ENCODE measurements around the gene WFDC1.

Gene WFDC1

DNA sequence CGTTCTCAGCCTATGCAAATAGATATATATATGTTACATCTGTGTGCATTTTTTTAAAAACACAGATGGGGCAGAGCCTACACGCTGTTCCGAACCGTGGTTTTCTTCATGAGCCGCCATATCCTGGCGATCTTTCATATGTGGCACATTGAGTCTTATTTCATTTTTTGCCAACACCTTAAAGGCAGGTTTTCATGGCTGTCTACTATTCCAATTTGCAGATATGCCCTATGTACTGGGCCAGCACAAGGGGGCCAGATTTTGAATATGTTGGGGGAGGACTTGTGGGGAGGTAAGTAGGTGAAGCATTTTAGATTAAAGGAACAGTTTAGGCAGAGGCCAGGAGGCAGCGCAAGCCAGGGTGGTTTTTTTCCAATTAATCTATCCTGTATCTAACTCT lies 16.0 kb downstream of the WFDC1 start:
- no peaks in the 10 kb centered on the region for H3K9me3 ChIP-seq (ENCODE audit: control insufficient read depth in 5 of 5, low read length in 5 of 5)
- peaks cover 12 to 31% (median 26%) of the 10 kb centered on the region in 5 donors for H3K27me3 ChIP-seq (ENCODE audit: control insufficient read depth in 5 of 5, insufficient read depth in 4 of 5, low read length in 5 of 5)
- no peaks in the 10 kb centered on the region for H3K36me3 ChIP-seq (ENCODE audit: control insufficient read depth in 5 of 5, insufficient read depth in 5 of 5, low read length in 5 of 5)
- H3K4me3 ChIP-seq (ENCODE audit: low read depth in 1 of 5, low read length in 5 of 5) = no peak overlapping the region
- H3K27ac ChIP-seq (ENCODE audit: low read depth, low read length) = no peak overlapping the region
- H3K9ac ChIP-seq (ENCODE audit: low read length in 5 of 5) = no peak overlapping the region
- peaks cover 0 to 5% (median 0%) of the 10 kb centered on the region in 5 donors for H3K4me1 ChIP-seq (ENCODE audit: control insufficient read depth in 5 of 5, insufficient read depth in 5 of 5, low read length in 5 of 5)

DNA sequence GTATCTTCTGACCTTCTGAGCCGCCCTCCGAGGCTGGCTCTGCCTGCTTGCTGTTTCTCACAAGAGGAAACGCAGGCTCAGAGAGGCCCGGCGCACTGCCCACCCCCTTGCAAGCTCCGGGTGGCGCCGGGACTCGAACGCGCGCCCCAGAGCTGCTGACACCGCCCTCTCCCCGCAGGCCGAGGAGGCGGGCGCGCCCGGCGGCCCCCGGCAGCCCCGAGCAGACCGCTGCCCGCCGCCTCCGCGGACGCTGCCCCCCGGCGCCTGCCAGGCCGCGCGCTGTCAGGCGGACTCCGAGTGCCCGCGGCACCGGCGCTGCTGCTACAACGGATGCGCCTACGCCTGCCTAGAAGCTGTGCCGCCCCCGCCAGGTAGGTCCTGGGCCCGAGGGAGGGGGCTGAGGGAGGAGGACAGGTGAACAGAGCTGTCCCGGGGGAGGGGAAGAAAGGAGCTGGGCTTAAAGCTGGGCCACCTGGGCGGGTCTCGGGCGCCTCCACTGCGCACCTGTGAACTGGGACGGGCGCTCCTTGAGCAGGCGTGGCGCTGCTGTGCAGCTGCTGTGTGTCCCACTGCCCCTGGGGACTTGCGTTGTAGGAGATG lies 18.2 kb downstream of the WFDC1 start:
- peaks cover 0 to 6% (median 4%) of the 10 kb centered on the region in 5 donors for H3K9me3 ChIP-seq (ENCODE audit: control insufficient read depth in 5 of 5, low read length in 5 of 5)
- H3K27ac ChIP-seq (ENCODE audit: low read depth, low read length) = no peak overlapping the region
- no peak overlapping the region for H3K4me3 ChIP-seq (ENCODE audit: low read depth in 1 of 5, low read length in 5 of 5)
- H3K36me3 ChIP-seq (ENCODE audit: control insufficient read depth in 5 of 5, insufficient read depth in 5 of 5, low read length in 5 of 5) = no peaks in the 10 kb centered on the region
- H3K4me1 ChIP-seq (ENCODE audit: control insufficient read depth in 5 of 5, insufficient read depth in 5 of 5, low read length in 5 of 5) = peaks cover 0 to 6% (median 0%) of the 10 kb centered on the region in 5 donors
- peaks cover 8 to 31% (median 25%) of the 10 kb centered on the region in 5 donors for H3K27me3 ChIP-seq (ENCODE audit: control insufficient read depth in 5 of 5, insufficient read depth in 4 of 5, low read length in 5 of 5)
- no peak overlapping the region for H3K9ac ChIP-seq (ENCODE audit: low read length in 5 of 5)

DNA sequence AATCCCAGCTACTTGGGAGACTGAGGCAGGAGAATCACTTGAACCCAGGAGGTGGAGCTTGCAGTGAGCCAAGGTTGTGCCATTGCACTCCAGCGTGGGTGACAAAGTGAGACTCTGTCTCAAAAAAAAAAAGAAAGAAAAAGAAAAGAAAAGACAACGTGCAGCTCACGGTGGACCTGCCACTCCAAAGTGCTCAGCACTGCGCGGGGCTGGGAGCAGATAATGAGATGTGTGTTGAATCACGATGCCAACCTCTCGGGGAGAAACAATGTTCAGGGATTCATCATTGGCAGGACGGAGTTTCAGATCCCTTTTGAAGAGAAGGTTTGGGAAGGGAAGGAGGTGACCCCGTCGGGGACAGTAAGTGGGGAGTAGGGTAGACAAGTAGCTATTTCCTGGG lies 19.2 kb downstream of the WFDC1 start:
- Histone ChIP-seq H3K4me1 (ENCODE audit: control insufficient read depth in 5 of 5, insufficient read depth in 5 of 5, low read length in 5 of 5) (peaks cover 0 to 6% (median 0%) of the 10 kb centered on the region in 5 donors), H3K9ac (ENCODE audit: low read length in 5 of 5) (no peak overlapping the region), H3K9me3 (ENCODE audit: control insufficient read depth in 5 of 5, low read length in 5 of 5) (peaks cover 0 to 13% (median 8%) of the 10 kb centered on the region in 5 donors), H3K4me3 (ENCODE audit: low read depth in 1 of 5, low read length in 5 of 5) (no peak overlapping the region), H3K27ac (ENCODE audit: low read depth, low read length) (no peak overlapping the region), H3K27me3 (ENCODE audit: control insufficient read depth in 5 of 5, insufficient read depth in 4 of 5, low read length in 5 of 5) (peaks cover 11 to 27% (median 21%) of the 10 kb centered on the region in 5 donors), H3K36me3 (ENCODE audit: control insufficient read depth in 5 of 5, insufficient read depth in 5 of 5, low read length in 5 of 5) (no peaks in the 10 kb centered on the region)

DNA sequence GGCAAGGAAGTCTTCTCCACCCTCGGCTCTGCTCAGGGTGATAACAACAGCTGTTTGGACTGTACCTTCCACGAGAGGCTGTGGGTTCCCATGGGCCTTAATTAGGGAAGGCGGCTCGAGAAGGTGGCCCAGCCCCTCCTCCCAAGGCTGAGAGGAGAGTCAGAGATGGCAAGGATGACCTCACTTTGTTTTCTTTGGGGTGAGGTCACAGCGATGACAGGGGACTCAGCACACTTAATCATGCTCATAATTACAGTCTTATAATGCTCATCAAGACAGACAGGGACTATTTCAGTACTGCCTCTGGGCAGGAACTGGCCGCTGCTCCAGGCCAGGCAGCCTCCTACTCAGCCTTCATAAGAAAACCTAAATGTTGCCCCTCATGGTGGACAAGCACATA lies 19.7 kb downstream of the WFDC1 start:
- Histone ChIP-seq H3K9me3 (ENCODE audit: control insufficient read depth in 5 of 5, low read length in 5 of 5) (peaks cover 0 to 15% (median 8%) of the 10 kb centered on the region in 5 donors), H3K9ac (ENCODE audit: low read length in 5 of 5) (no peak overlapping the region), H3K27ac (ENCODE audit: low read depth, low read length) (no peak overlapping the region), H3K27me3 (ENCODE audit: control insufficient read depth in 5 of 5, insufficient read depth in 4 of 5, low read length in 5 of 5) (peaks cover 12 to 24% (median 19%) of the 10 kb centered on the region in 5 donors), H3K4me1 (ENCODE audit: control insufficient read depth in 5 of 5, insufficient read depth in 5 of 5, low read length in 5 of 5) (peaks cover 0 to 6% (median 0%) of the 10 kb centered on the region in 5 donors), H3K36me3 (ENCODE audit: control insufficient read depth in 5 of 5, insufficient read depth in 5 of 5, low read length in 5 of 5) (no peaks in the 10 kb centered on the region), H3K4me3 (ENCODE audit: low read depth in 1 of 5, low read length in 5 of 5) (no peak overlapping the region)

DNA sequence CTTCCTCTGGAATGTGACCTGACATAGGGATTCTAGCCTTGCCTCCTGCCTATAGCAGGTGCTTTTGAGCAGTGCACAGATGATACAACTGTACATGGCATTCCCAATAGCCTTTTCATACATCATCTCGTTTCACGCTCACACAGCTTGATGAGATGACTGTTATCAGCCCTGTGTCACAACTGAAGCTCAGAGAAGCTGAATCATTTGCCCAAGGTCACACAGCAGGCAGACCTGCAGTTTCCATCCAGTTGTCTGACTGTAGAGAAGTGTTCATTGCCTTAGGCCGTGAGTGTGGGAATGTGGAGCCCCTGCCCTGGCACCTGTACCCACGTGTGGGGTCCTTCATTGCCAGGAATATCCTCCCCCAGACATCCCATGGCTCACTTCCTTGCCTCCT lies 20.1 kb downstream of the WFDC1 start:
- no peak overlapping the region for H3K9ac ChIP-seq (ENCODE audit: low read length in 5 of 5)
- no peak overlapping the region for H3K4me3 ChIP-seq (ENCODE audit: low read depth in 1 of 5, low read length in 5 of 5)
- H3K4me1 ChIP-seq (ENCODE audit: control insufficient read depth in 5 of 5, insufficient read depth in 5 of 5, low read length in 5 of 5) = peaks cover 0 to 6% (median 0%) of the 10 kb centered on the region in 5 donors
- H3K27me3 ChIP-seq (ENCODE audit: control insufficient read depth in 5 of 5, insufficient read depth in 4 of 5, low read length in 5 of 5) = peaks cover 12 to 26% (median 19%) of the 10 kb centered on the region in 5 donors
- no peaks in the 10 kb centered on the region for H3K36me3 ChIP-seq (ENCODE audit: control insufficient read depth in 5 of 5, insufficient read depth in 5 of 5, low read length in 5 of 5)
- no peak overlapping the region for H3K27ac ChIP-seq (ENCODE audit: low read depth, low read length)
- H3K9me3 ChIP-seq (ENCODE audit: control insufficient read depth in 5 of 5, low read length in 5 of 5) = peaks cover 0 to 15% (median 8%) of the 10 kb centered on the region in 5 donors

DNA sequence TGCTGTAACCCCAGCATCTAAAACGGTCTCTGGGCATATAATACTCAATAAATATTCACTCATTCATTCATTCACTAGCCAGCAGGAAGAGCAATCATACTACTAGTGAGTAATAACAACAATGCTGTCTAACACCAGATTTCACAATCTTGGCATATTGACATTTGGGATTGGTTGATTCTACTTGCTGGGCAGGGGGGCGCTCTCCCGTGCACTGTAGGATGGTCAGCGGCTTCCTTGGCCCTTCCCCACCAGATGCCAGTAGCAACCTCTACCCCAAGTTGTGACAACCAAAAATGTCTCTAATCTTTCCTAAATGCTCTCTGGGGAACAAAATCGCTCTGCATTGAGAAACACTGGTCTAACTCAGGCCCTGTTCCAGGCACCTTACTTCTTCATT lies 20.7 kb downstream of the WFDC1 start:
- no peak overlapping the region for H3K27ac ChIP-seq (ENCODE audit: low read depth, low read length)
- peaks cover 0 to 6% (median 0%) of the 10 kb centered on the region in 5 donors for H3K4me1 ChIP-seq (ENCODE audit: control insufficient read depth in 5 of 5, insufficient read depth in 5 of 5, low read length in 5 of 5)
- H3K4me3 ChIP-seq (ENCODE audit: low read depth in 1 of 5, low read length in 5 of 5) = no peak overlapping the region
- peaks cover 0 to 15% (median 8%) of the 10 kb centered on the region in 5 donors for H3K9me3 ChIP-seq (ENCODE audit: control insufficient read depth in 5 of 5, low read length in 5 of 5)
- H3K27me3 ChIP-seq (ENCODE audit: control insufficient read depth in 5 of 5, insufficient read depth in 4 of 5, low read length in 5 of 5) = peaks cover 12 to 24% (median 19%) of the 10 kb centered on the region in 5 donors
- no peak overlapping the region for H3K9ac ChIP-seq (ENCODE audit: low read length in 5 of 5)
- no peaks in the 10 kb centered on the region for H3K36me3 ChIP-seq (ENCODE audit: control insufficient read depth in 5 of 5, insufficient read depth in 5 of 5, low read length in 5 of 5)

DNA sequence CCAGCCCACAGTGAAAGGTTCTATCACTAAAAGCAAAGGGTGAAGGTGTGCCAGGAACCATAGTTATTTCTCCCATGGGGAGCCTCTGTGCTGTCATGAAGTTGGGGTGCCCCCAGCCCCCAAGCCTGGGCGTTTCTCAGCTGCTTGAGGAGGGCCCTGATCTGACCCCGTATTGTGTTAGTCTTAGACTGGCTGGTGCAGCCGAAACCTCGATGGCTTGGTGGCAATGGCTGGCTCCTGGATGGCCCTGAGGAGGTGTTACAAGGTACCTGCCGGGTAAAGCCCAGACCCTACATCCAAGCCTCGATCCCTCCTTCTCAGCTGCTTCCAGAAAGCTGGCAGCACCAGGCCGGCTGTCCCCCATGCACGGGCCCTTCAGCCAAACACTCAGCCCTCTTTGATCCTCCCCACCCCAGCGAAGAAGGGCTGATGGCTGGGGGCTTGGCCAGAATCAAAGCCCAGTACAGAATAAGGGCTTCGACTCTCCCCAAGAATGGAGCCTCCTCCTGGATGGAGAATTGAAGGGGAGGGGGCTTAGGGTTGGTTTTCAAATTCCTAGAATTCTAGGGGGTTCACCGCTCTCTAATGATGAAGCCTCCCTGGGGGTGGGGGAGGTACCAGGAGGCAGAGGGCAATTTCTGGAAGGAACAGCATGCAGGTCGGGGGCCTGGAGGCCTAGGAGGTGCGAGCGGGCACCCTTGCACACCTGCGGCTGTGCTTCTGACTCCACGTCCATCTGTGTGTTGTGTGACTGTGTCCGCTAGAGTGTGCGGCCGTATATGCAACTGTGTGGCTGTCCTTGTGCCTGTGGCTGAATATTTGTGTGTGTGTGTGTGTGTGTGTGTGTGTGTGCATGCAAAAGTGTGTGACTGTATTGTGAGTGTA lies 23.7 kb downstream of the WFDC1 start:
- Histone ChIP-seq H3K4me3 (ENCODE audit: low read depth in 1 of 5, low read length in 5 of 5) (no peak overlapping the region), H3K4me1 (ENCODE audit: control insufficient read depth in 5 of 5, insufficient read depth in 5 of 5, low read length in 5 of 5) (peaks cover 0 to 6% (median 0%) of the 10 kb centered on the region in 5 donors), H3K27me3 (ENCODE audit: control insufficient read depth in 5 of 5, insufficient read depth in 4 of 5, low read length in 5 of 5) (peaks cover 0 to 14% (median 4%) of the 10 kb centered on the region in 5 donors), H3K27ac (ENCODE audit: low read depth, low read length) (no peak overlapping the region), H3K9ac (ENCODE audit: low read length in 5 of 5) (no peak overlapping the region), H3K36me3 (ENCODE audit: control insufficient read depth in 5 of 5, insufficient read depth in 5 of 5, low read length in 5 of 5) (no peaks in the 10 kb centered on the region), H3K9me3 (ENCODE audit: control insufficient read depth in 5 of 5, low read length in 5 of 5) (peaks cover 0 to 15% (median 8%) of the 10 kb centered on the region in 5 donors)

DNA sequence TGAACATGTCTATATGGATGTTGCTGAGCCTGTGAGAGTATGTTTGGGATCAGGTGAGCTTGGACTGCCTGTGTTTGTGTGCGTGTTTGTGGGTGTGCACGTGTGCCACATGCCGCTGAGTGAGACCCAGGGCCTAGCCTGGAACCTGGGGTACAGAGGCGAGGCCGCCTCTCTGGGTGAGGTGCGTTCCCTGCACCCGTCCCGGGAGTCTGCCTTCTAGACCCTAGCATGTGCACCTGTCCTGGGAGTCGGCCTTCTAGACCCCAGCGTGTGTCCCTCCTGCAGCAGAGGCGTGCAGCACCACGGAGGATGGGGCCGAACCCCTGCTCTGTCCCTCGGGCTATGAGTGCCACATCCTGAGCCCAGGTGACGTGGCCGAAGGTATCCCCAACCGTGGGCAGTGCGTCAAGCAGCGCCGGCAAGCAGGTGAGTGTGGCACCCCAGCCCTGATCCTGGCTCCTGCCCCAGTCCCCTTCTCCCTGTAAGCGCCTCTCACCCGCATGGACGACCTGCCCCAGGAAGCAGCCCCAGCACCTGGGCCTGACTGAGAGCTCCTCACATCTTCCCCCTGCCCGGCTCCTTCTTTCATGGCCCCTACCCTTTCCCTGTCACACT lies 24.6 kb downstream of the WFDC1 start:
- Histone ChIP-seq H3K4me3 (ENCODE audit: low read depth in 1 of 5, low read length in 5 of 5) (no peak overlapping the region), H3K4me1 (ENCODE audit: control insufficient read depth in 5 of 5, insufficient read depth in 5 of 5, low read length in 5 of 5) (peaks cover 0 to 6% (median 0%) of the 10 kb centered on the region in 5 donors), H3K9ac (ENCODE audit: low read length in 5 of 5) (no peak overlapping the region), H3K36me3 (ENCODE audit: control insufficient read depth in 5 of 5, insufficient read depth in 5 of 5, low read length in 5 of 5) (no peaks in the 10 kb centered on the region), H3K27me3 (ENCODE audit: control insufficient read depth in 5 of 5, insufficient read depth in 4 of 5, low read length in 5 of 5) (peaks cover 0 to 10% (median 4%) of the 10 kb centered on the region in 5 donors), H3K27ac (ENCODE audit: low read depth, low read length) (no peak overlapping the region), H3K9me3 (ENCODE audit: control insufficient read depth in 5 of 5, low read length in 5 of 5) (peaks cover 0 to 15% (median 8%) of the 10 kb centered on the region in 5 donors)

DNA sequence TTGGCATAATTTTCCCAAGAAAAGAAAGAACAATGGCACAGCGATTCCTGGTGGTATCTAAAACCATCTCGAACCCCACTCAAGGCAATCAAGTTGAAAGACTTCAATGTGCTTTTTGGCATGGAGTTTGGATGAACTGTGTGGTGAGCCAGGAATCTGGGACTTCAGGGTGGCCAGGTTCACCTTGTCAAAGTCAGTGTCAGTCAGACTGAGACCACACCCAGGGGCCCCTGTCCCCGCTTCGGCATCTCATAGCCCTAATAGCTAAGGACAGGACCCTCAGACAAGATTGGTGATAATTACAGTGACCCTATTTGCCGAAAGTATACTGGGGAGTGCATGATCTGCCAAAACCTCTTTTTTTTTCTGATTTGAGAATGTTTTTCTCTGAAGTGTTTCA lies 25.8 kb downstream of the WFDC1 start:
- H3K36me3 ChIP-seq (ENCODE audit: control insufficient read depth in 5 of 5, insufficient read depth in 5 of 5, low read length in 5 of 5) = no peaks in the 10 kb centered on the region
- H3K4me3 ChIP-seq (ENCODE audit: low read depth in 1 of 5, low read length in 5 of 5) = no peak overlapping the region
- peaks cover 0 to 15% (median 8%) of the 10 kb centered on the region in 5 donors for H3K9me3 ChIP-seq (ENCODE audit: control insufficient read depth in 5 of 5, low read length in 5 of 5)
- H3K27ac ChIP-seq (ENCODE audit: low read depth, low read length) = no peak overlapping the region
- peaks cover 0 to 2% (median 0%) of the 10 kb centered on the region in 5 donors for H3K4me1 ChIP-seq (ENCODE audit: control insufficient read depth in 5 of 5, insufficient read depth in 5 of 5, low read length in 5 of 5)
- H3K9ac ChIP-seq (ENCODE audit: low read length in 5 of 5) = no peak overlapping the region
- peaks cover 0 to 10% (median 4%) of the 10 kb centered on the region in 5 donors for H3K27me3 ChIP-seq (ENCODE audit: control insufficient read depth in 5 of 5, insufficient read depth in 4 of 5, low read length in 5 of 5)
